GM23338 (cell line): ENCODE results near the gene CDYL. TPM values are rescaled to one million over a fixed set of nuclear protein-coding genes. Genes with fewer than 3 reads are reported as not detected.

ENCODE experiments used
- ATAC-seq: fragments of 200-7000 bp; cut with Tn5 transposase; 3 replicates; pipeline ENCODE4 v1.9.1; 2020
- DNase-seq: peaks from one replicate; pipeline ENCODE4 v3.0.0-alpha.2; 2015; ENCODE audit warnings: low spot score
- H2AFZ ChIP-seq: fragments of 200-600 bp; sonication (generic); 2 replicates; pipeline ENCODE4 v1.8.0; 2016; ENCODE audit warnings: antibody characterized with exemption, mild to moderate bottlenecking, moderate library complexity
- H3F3A ChIP-seq: fragments of 200-600 bp; sonication (generic); replicated peaks from 2 replicates; pipeline ENCODE4 v1.8.0; 2017; ENCODE audit warnings: antibody characterized with exemption, mixed run types, low read depth
- H3K27ac ChIP-seq: fragments of 200-600 bp; sonication (generic); 2 replicates; pipeline ENCODE4 v1.6.1; 2016; ENCODE audit warnings: low read depth
- H3K27me3 ChIP-seq: fragments of 200-600 bp; sonication (generic); 2 replicates; pipeline ENCODE4 v1.8.0; 2016; ENCODE audit warnings: mild to moderate bottlenecking, mixed run types, moderate library complexity; ENCODE audit not compliant: insufficient read depth
- H3K36me3 ChIP-seq: fragments of 200-600 bp; sonication (generic); 2 replicates; pipeline ENCODE4 v1.8.0; 2016; ENCODE audit warnings: mild to moderate bottlenecking; ENCODE audit not compliant: insufficient read depth
- H3K4me1 ChIP-seq: fragments of 200-600 bp; sonication (generic); 2 replicates; pipeline ENCODE4 v1.8.0; 2016; ENCODE audit warnings: mild to moderate bottlenecking, moderate library complexity; ENCODE audit not compliant: insufficient read depth
- H3K4me2 ChIP-seq: fragments of 200-600 bp; sonication (generic); 2 replicates; pipeline ENCODE4 v1.7.1; 2017; ENCODE audit warnings: mixed run types
- H3K4me3 ChIP-seq: fragments of 200-600 bp; sonication (generic); 2 replicates; pipeline ENCODE4 v1.6.1; 2016; ENCODE audit warnings: mixed run types
- H3K79me2 ChIP-seq: fragments of 200-600 bp; sonication (generic); replicated peaks from 2 replicates; pipeline ENCODE4 v1.8.0; 2017; ENCODE audit warnings: mild to moderate bottlenecking; ENCODE audit not compliant: insufficient read depth
- H3K9me2 ChIP-seq: fragments of 200-600 bp; sonication (generic); 2 replicates; pipeline ENCODE4 v1.8.0; 2017; ENCODE audit not compliant: insufficient read depth
- H4K20me1 ChIP-seq: fragments of 200-600 bp; sonication (generic); replicated peaks from 2 replicates; pipeline ENCODE4 v1.8.0; 2017; ENCODE audit warnings: mild to moderate bottlenecking; ENCODE audit not compliant: insufficient read depth
- H3K27ac Mint-ChIP-seq: 2 replicates; pipeline ENCODE4 v1.8.0; 2020; ENCODE audit warnings: inconsistent platforms, mild to moderate bottlenecking, moderate library complexity, mixed read lengths
- H3K27me3 Mint-ChIP-seq: 3 replicates; pipeline ENCODE4 v1.8.0; 2022; ENCODE audit warnings: low read depth, mild to moderate bottlenecking, moderate library complexity, mixed read lengths, inconsistent platforms; ENCODE audit not compliant: insufficient read depth, poor library complexity
- H3K36me3 Mint-ChIP-seq: 3 replicates; pipeline ENCODE4 v1.8.0; 2021; ENCODE audit warnings: low read depth, mild to moderate bottlenecking, inconsistent platforms, moderate library complexity, mixed read lengths
- H3K4me1 Mint-ChIP-seq: 3 replicates; pipeline ENCODE4 v1.8.0; 2020; ENCODE audit warnings: mild to moderate bottlenecking, inconsistent platforms, mixed read lengths
- H3K4me3 Mint-ChIP-seq: 3 replicates; pipeline ENCODE4 v1.8.0; 2021; ENCODE audit warnings: moderate library complexity, mild to moderate bottlenecking, inconsistent platforms, mixed read lengths
- H3K9me3 Mint-ChIP-seq: 3 replicates; pipeline ENCODE4 v1.8.0; 2020; ENCODE audit warnings: moderate library complexity, mild to moderate bottlenecking, inconsistent platforms, mixed read lengths
- ETS1 ChIP-seq: IDR thresholded peaks from 2 replicates; pipeline ENCODE4 v1.6.1; 2016; ENCODE audit warnings: antibody characterized with exemption
- EZH2 ChIP-seq: fragments of 200-600 bp; sonication (generic); IDR thresholded peaks from one replicate; pipeline ENCODE4 v1.8.0; 2017; ENCODE audit warnings: antibody characterized with exemption, mild to moderate bottlenecking, low read depth; ENCODE audit not compliant: unreplicated experiment
- POLR2AphosphoS5 ChIP-seq: IDR thresholded peaks from 2 replicates; pipeline ENCODE4 v1.6.1; 2016; ENCODE audit warnings: antibody characterized with exemption, low read depth
- STAT1 ChIP-seq: IDR thresholded peaks from one replicate; pipeline ENCODE4 v1.6.1; 2016; ENCODE audit warnings: antibody characterized with exemption; ENCODE audit not compliant: unreplicated experiment
- ZNF331 ChIP-seq: fragments of 250-450 bp; sonication (Bioruptor Pico); IDR thresholded peaks from 2 replicates; pipeline ENCODE4 v1.5.0; 2020; ENCODE audit warnings: low read depth, mild to moderate bottlenecking, moderate library complexity
- ZNF462 ChIP-seq: fragments of 250-450 bp; sonication (Bioruptor Pico); IDR thresholded peaks from 2 replicates; pipeline ENCODE4 v1.5.0; 2020; ENCODE audit warnings: mild to moderate bottlenecking, moderate library complexity
- polyA plus RNA-seq: library from polyadenylated mRNA; unstranded; fragments of >200 nt; fragmentation: Nextera tagmentation; extraction: Ambion mirVana; gene quantifications from 2 replicates; pipeline ENCODE4 v1.2.1, GENCODE V29; 2016
- total RNA-seq: library from RNA; depleted of rRNA; stranded (reverse); fragments of >200 nt; shearing (Covaris generic); gene quantifications from 2 replicates; pipeline ENCODE4 v1.2.3, GENCODE V29; 2014

The CDYL gene
- total and polyA plus RNA-seq, 2 experiments from 2014 or later, result 67.2 to 128 TPM

- Histone ChIP-seq H3K79me2 (no peaks in the 10 kb centered on the region), H4K20me1 (no peaks in the 10 kb centered on the region), H3K27ac (no peak overlapping the region), H3K36me3 (no peaks in the 10 kb centered on the region), H3K9me2 (peaks cover 6% of the 10 kb centered on the region; the same call in 1 of the 2 replicates), H2AFZ (no peak overlapping the region), H3K4me3 (no peak overlapping the region), H3F3A (no peaks in the 10 kb centered on the region), H3K4me2 (no peak overlapping the region), H3K27me3 (no peaks in the 10 kb centered on the region), H3K4me1 (peaks cover 7% of the 10 kb centered on the region; the same call in 1 of the 2 replicates)
- no peak for ATAC-seq
- TF ChIP-seq ZNF331 (CRISPR knock-in tag) (no peak), ETS1 (no peak), STAT1 (no peak)
- Mint-ChIP-seq H3K9me3 (peaks cover 11% of the 10 kb centered on the region; the same call in 2 of the 3 replicates), H3K36me3 (no peaks in the 10 kb centered on the region), H3K4me3 (no peak overlapping the region), H3K27me3 (peaks cover 5% of the 10 kb centered on the region), H3K4me1 (peaks cover 19% of the 10 kb centered on the region), H3K27ac (no peak overlapping the region)
- no peak for DNase-seq
Measured at GRCh38 chr6:4972438-4972837, 196.2 kb downstream of the CDYL start.

- Histone ChIP-seq H3K27me3 (no peaks in the 10 kb centered on the region), H3K4me1 (peaks cover 7% of the 10 kb centered on the region; the same call in 1 of the 2 replicates), H3K79me2 (no peaks in the 10 kb centered on the region), H2AFZ (peak overlapping the region; percentile 67; the same call in 1 of the 2 replicates), H4K20me1 (no peaks in the 10 kb centered on the region), H3K4me2 (peak overlapping the region; percentile 18; the same call in 1 of the 2 replicates), H3K36me3 (no peaks in the 10 kb centered on the region), H3K4me3 (no peak overlapping the region), H3K27ac (peak overlapping the region; percentile 28; the same call in 1 of the 2 replicates), H3K9me2 (peaks cover 6% of the 10 kb centered on the region; the same call in 1 of the 2 replicates), H3F3A (no peaks in the 10 kb centered on the region)
- TF ChIP-seq POLR2AphosphoS5 (no peak), ETS1 (no peak)
- Mint-ChIP-seq H3K36me3 (no peaks in the 10 kb centered on the region), H3K4me3 (no peak overlapping the region), H3K9me3 (peaks cover 11% of the 10 kb centered on the region; the same call in 2 of the 3 replicates), H3K27me3 (peaks cover 7% of the 10 kb centered on the region), H3K4me1 (peaks cover 19% of the 10 kb centered on the region), H3K27ac (peak overlapping the region; percentile 91; the same call in 1 of the 2 replicates)
- ATAC-seq, result peak; percentile 12
- DNase-seq, result no peak
Measured at GRCh38 chr6:4973415-4973814, 197.2 kb downstream of the CDYL start.

- Histone ChIP-seq H3K4me1 (peaks cover 7% of the 10 kb centered on the region; the same call in 1 of the 2 replicates), H4K20me1 (no peaks in the 10 kb centered on the region), H3K27ac (peak overlapping the region; percentile 28; the same call in 1 of the 2 replicates), H3K4me2 (peak overlapping the region; percentile 38), H3K4me3 (no peak overlapping the region), H3F3A (no peaks in the 10 kb centered on the region), H3K27me3 (no peaks in the 10 kb centered on the region), H3K36me3 (no peaks in the 10 kb centered on the region), H3K9me2 (peaks cover 6% of the 10 kb centered on the region; the same call in 1 of the 2 replicates), H3K79me2 (no peaks in the 10 kb centered on the region), H2AFZ (peak overlapping the region; percentile 67)
- peak; percentile 99 for ATAC-seq
- peaks cover 11% of the 10 kb centered on the region; the same call in 2 of the 3 replicates for H3K9me3 Mint-ChIP-seq
- DNase-seq, result peak; percentile 85
- peak overlapping the region; percentile 34; the same call in 1 of the 3 replicates for H3K4me3 Mint-ChIP-seq
- peaks cover 7% of the 10 kb centered on the region for H3K27me3 Mint-ChIP-seq
- peak overlapping the region; percentile 91 for H3K27ac Mint-ChIP-seq
- H3K36me3 Mint-ChIP-seq, result no peaks in the 10 kb centered on the region
- peaks cover 19% of the 10 kb centered on the region for H3K4me1 Mint-ChIP-seq
- no peak for TF ChIP-seq ZNF462
- TF ChIP-seq EZH2, result no peak
Measured at GRCh38 chr6:4973982-4974745, 198.0 kb downstream of the CDYL start.
